ENCODE results near the gene CD46.

CD46 gene

GRCh38 chr1:207840380-207840779, 88.5 kb downstream of the CD46 start:
- Histone ChIP-seq H3K4me1 (ENCODE audit: insufficient read depth, poor library complexity, severe bottlenecking) (no peaks in the 10 kb centered on the region), H3K4me3 (ENCODE audit: severe bottlenecking) (no peak overlapping the region), H3K9me3 (ENCODE audit: severe bottlenecking) (no peaks in the 10 kb centered on the region), H3K27me3 (ENCODE audit: insufficient read depth, poor library complexity, severe bottlenecking) (no peaks in the 10 kb centered on the region), H3K27ac (ENCODE audit: poor library complexity, severe bottlenecking) (no peak overlapping the region), H3K36me3 (ENCODE audit: low read depth) (no peaks in the 10 kb centered on the region)
- no peak for TF ChIP-seq CTCF (IDR thresholded peaks at IDR 0.05; ENCODE audit: poor library complexity, severe bottlenecking)
- ATAC-seq (ENCODE audit: low read depth) = no peak
- no peak for DNase-seq (ENCODE audit: low spot score)

GRCh38 chr1:207841293-207841692, 89.4 kb downstream of the CD46 start:
- DNase-seq (ENCODE audit: low spot score) = no peak
- Histone ChIP-seq H3K4me3 (ENCODE audit: severe bottlenecking) (no peak overlapping the region), H3K9me3 (ENCODE audit: severe bottlenecking) (no peaks in the 10 kb centered on the region), H3K27ac (ENCODE audit: poor library complexity, severe bottlenecking) (no peak overlapping the region), H3K36me3 (ENCODE audit: low read depth) (no peaks in the 10 kb centered on the region), H3K4me1 (ENCODE audit: insufficient read depth, poor library complexity, severe bottlenecking) (no peaks in the 10 kb centered on the region), H3K27me3 (ENCODE audit: insufficient read depth, poor library complexity, severe bottlenecking) (no peaks in the 10 kb centered on the region)
- no peak for TF ChIP-seq CTCF (IDR thresholded peaks at IDR 0.05; ENCODE audit: poor library complexity, severe bottlenecking)
- no peak for ATAC-seq (ENCODE audit: low read depth)

GRCh38 chr1:207841901-207842300, 90.0 kb downstream of the CD46 start:
- Histone ChIP-seq H3K9me3 (ENCODE audit: severe bottlenecking) (no peaks in the 10 kb centered on the region), H3K27me3 (ENCODE audit: insufficient read depth, poor library complexity, severe bottlenecking) (no peaks in the 10 kb centered on the region), H3K4me3 (ENCODE audit: severe bottlenecking) (no peak overlapping the region), H3K36me3 (ENCODE audit: low read depth) (no peaks in the 10 kb centered on the region), H3K4me1 (ENCODE audit: insufficient read depth, poor library complexity, severe bottlenecking) (peaks cover 2% of the 10 kb centered on the region), H3K27ac (ENCODE audit: poor library complexity, severe bottlenecking) (no peak overlapping the region)
- TF ChIP-seq CTCF (IDR thresholded peaks at IDR 0.05; ENCODE audit: poor library complexity, severe bottlenecking) = no peak
- no peak for ATAC-seq (ENCODE audit: low read depth)
- DNase-seq (ENCODE audit: low spot score) = no peak

- H3K4me1 ChIP-seq (ENCODE audit: insufficient read depth, poor library complexity, severe bottlenecking) = peaks cover 7% of the 10 kb centered on the region
- no peaks in the 10 kb centered on the region for H3K36me3 ChIP-seq (ENCODE audit: low read depth)
- H3K27me3 ChIP-seq (ENCODE audit: insufficient read depth, poor library complexity, severe bottlenecking) = no peaks in the 10 kb centered on the region
- no peak overlapping the region for H3K4me3 ChIP-seq (ENCODE audit: severe bottlenecking)
- no peaks in the 10 kb centered on the region for H3K9me3 ChIP-seq (ENCODE audit: severe bottlenecking)
- no peak for DNase-seq (ENCODE audit: low spot score)
- H3K27ac ChIP-seq (ENCODE audit: poor library complexity, severe bottlenecking) = no peak overlapping the region
- no peak for ATAC-seq (ENCODE audit: low read depth)
- no peak for TF ChIP-seq CTCF (IDR thresholded peaks at IDR 0.05; ENCODE audit: poor library complexity, severe bottlenecking)
Measured at GRCh38 chr1:207842506-207842905, 90.7 kb downstream of the CD46 start.

- ATAC-seq (ENCODE audit: low read depth) = no peak
Measured at GRCh38 chr1:207844371-207844770, 92.5 kb downstream of the CD46 start.

More at GRCh38 chr1:207844371-207844770, 92.5 kb downstream of the CD46 start:
- DNase-seq (ENCODE audit: low spot score) = no peak
- no peaks in the 10 kb centered on the region for H3K9me3 ChIP-seq (ENCODE audit: severe bottlenecking)
- peaks cover 22% of the 10 kb centered on the region for H3K4me1 ChIP-seq (ENCODE audit: insufficient read depth, poor library complexity, severe bottlenecking)
- H3K27me3 ChIP-seq (ENCODE audit: insufficient read depth, poor library complexity, severe bottlenecking) = no peaks in the 10 kb centered on the region
- TF ChIP-seq CTCF (IDR thresholded peaks at IDR 0.05; ENCODE audit: poor library complexity, severe bottlenecking) = no peak
- H3K4me3 ChIP-seq (ENCODE audit: severe bottlenecking) = no peak overlapping the region
- H3K36me3 ChIP-seq (ENCODE audit: low read depth) = no peaks in the 10 kb centered on the region
- no peak overlapping the region for H3K27ac ChIP-seq (ENCODE audit: poor library complexity, severe bottlenecking)
